CD4-positive, alpha-beta T cell (primary cell): ENCODE data around the gene F5. TPM values are rescaled to one million over a fixed set of nuclear protein-coding genes. Genes with fewer than 3 reads are reported as not detected.

Source experiments
- ATAC-seq: fragments of 200-7000 bp; cut with Tn5 transposase; one replicate; pipeline ENCODE4 v1.10.0; 2022; ENCODE audit warnings: mild to moderate bottlenecking; ENCODE audit not compliant: poor library complexity
- CTCF ChIA-PET: fragments of 350-600 bp; sonication (Branson Sonifier 250); formaldehyde crosslinking; loops from one replicate; lab custom pipeline; 2021; ENCODE audit warnings: antibody characterized with exemption, inconsistent platforms; lab: Charles Lee
- POLR2A ChIA-PET: fragments of 350-600 bp; sonication (Branson Sonifier 250); formaldehyde crosslinking; loops from one replicate; lab custom pipeline; 2021; ENCODE audit warnings: antibody characterized with exemption, inconsistent platforms; lab: Charles Lee
- DNase-seq, 14 experiments: peaks; one replicate each; pipeline ENCODE4 v3.0.0-alpha.2; 2013 to 2020; ENCODE audit warnings: mixed read lengths in 2 of 14
- H3K27ac ChIP-seq, 2 donors: one replicate each; pipeline versions ENCODE4 v1.5.1 to v1.7.0; 2013; ENCODE audit warnings: low read length in 2 of 2, low read depth in 1 of 2, mild to moderate bottlenecking in 1 of 2
- H3K27me3 ChIP-seq, 2 experiments: 1 replicate in 1 of 2; 2 replicates in 1 of 2; pipeline versions ENCODE4 v1.6.1 to v1.7.0; 2013; ENCODE audit warnings: low read length in 2 of 2, control low read depth in 1 of 2, mild to moderate bottlenecking in 1 of 2, moderate library complexity in 1 of 2; ENCODE audit not compliant: insufficient read depth in 2 of 2, control insufficient read depth in 1 of 2
- H3K36me3 ChIP-seq: one replicate; pipeline ENCODE4 v1.6.1; 2013; ENCODE audit warnings: low read length, control low read depth; ENCODE audit not compliant: insufficient read depth
- H3K4me1 ChIP-seq: one replicate; pipeline ENCODE4 v1.6.1; 2013; ENCODE audit warnings: low read length, control low read depth; ENCODE audit not compliant: insufficient read depth
- H3K4me3 ChIP-seq: one replicate; pipeline ENCODE4 v1.5.1; 2013; ENCODE audit warnings: mild to moderate bottlenecking, low read length, moderate library complexity
- H3K9me3 ChIP-seq, 2 experiments: 1 replicate in 1 of 2; 2 replicates in 1 of 2; pipeline versions ENCODE4 v1.6.1 to v1.7.0; 2013; ENCODE audit warnings: low read length in 2 of 2, mild to moderate bottlenecking in 2 of 2, control low read depth in 1 of 2, moderate library complexity in 1 of 2; ENCODE audit not compliant: control insufficient read depth in 1 of 2, insufficient read depth in 1 of 2
- H3K27ac Mint-ChIP-seq: one replicate; pipeline ENCODE4 v1.8.0; 2020; ENCODE audit warnings: mixed read lengths
- H3K27me3 Mint-ChIP-seq: one replicate; pipeline ENCODE4 v1.8.0; 2021; ENCODE audit warnings: mixed read lengths
- H3K36me3 Mint-ChIP-seq: one replicate; pipeline ENCODE4 v1.8.0; 2021; ENCODE audit warnings: low read depth, mixed read lengths
- H3K4me1 Mint-ChIP-seq: one replicate; pipeline ENCODE4 v1.8.0; 2021; ENCODE audit warnings: low read depth, mixed read lengths
- H3K4me3 Mint-ChIP-seq: one replicate; pipeline ENCODE4 v1.8.0; 2020; ENCODE audit warnings: mild to moderate bottlenecking, mixed read lengths
- H3K9me3 Mint-ChIP-seq: one replicate; pipeline ENCODE4 v1.8.0; 2020; ENCODE audit warnings: mixed read lengths
- intact Hi-C, 2 experiments: fragments of 100-400 bp; cut with DNase I in 1 of 2; cut with micrococcal nuclease in 1 of 2; formaldehyde crosslinking; loops; one replicate each; pipeline versions ENCODE4 v1.15.1 to v1.9.0; 2023 to 2025; cut with DNase I, micrococcal nuclease
- total RNA-seq, 174 experiments: library from RNA in 2 of 174; stranded (reverse) in 2 of 174; gene quantifications; one replicate each; pipeline ENCODE4 v1.2.3 and lab custom pipeline; 2021 to 2026
- TF ChIP-seq, protein P1 (sequence below): fragments of 200-600 bp; IDR thresholded peaks from one replicate; pipeline ENCODE4 v1.8.0; 2022; ENCODE audit warnings: antibody characterized with exemption, mild to moderate bottlenecking

Gene F5
- total RNA-seq, 2 experiments from 2014 or later = 5.4 to 6.2 TPM

GRCh38 chr1:169574336-169574735 lies 11.9 kb downstream of the F5 start:
- Mint-ChIP-seq H3K27ac (no peak overlapping the region), H3K4me1 (peaks cover 17% of the 10 kb centered on the region), H3K9me3 (no peaks in the 10 kb centered on the region), H3K27me3 (no peaks in the 10 kb centered on the region), H3K4me3 (no peak overlapping the region), H3K36me3 (peaks cover 11% of the 10 kb centered on the region)
- peaks cover 5% of the 10 kb centered on the region for H3K4me1 ChIP-seq
- TF ChIP-seq, protein P1, sequence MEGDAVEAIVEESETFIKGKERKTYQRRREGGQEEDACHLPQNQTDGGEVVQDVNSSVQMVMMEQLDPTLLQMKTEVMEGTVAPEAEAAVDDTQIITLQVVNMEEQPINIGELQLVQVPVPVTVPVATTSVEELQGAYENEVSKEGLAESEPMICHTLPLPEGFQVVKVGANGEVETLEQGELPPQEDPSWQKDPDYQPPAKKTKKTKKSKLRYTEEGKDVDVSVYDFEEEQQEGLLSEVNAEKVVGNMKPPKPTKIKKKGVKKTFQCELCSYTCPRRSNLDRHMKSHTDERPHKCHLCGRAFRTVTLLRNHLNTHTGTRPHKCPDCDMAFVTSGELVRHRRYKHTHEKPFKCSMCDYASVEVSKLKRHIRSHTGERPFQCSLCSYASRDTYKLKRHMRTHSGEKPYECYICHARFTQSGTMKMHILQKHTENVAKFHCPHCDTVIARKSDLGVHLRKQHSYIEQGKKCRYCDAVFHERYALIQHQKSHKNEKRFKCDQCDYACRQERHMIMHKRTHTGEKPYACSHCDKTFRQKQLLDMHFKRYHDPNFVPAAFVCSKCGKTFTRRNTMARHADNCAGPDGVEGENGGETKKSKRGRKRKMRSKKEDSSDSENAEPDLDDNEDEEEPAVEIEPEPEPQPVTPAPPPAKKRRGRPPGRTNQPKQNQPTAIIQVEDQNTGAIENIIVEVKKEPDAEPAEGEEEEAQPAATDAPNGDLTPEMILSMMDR = no peak
- H3K4me3 ChIP-seq = no peak overlapping the region
- H3K27me3 ChIP-seq = no peaks in the 10 kb centered on the region
- CTCF ChIA-PET = no interaction called here
- no peak for DNase-seq
- POLR2A ChIA-PET = no interaction called here
- intact Hi-C loops = no loop called here
- no peak overlapping the region for H3K27ac ChIP-seq
- H3K36me3 ChIP-seq = no peaks in the 10 kb centered on the region
- H3K9me3 ChIP-seq = no peaks in the 10 kb centered on the region
- ATAC-seq = no peak

GRCh38 chr1:169572187-169572586 lies 14.1 kb downstream of the F5 start:
- no peak overlapping the region for H3K4me3 ChIP-seq
- no peaks in the 10 kb centered on the region for H3K9me3 ChIP-seq
- POLR2A ChIA-PET = no interaction called here
- TF ChIP-seq, protein P1 = no peak
- CTCF ChIA-PET = interaction anchor here (1.2 kb wide), 1 partner anchor 140 kb away, joined by 3 read pairs; no protein-coding TSS in a partner anchor
- DNase-seq (peak in 3 of 14 experiments; percentile 22 to 47 (median 24)), ATAC-seq (peak; percentile 64)
- H3K36me3 ChIP-seq = no peaks in the 10 kb centered on the region
- peaks cover 11% of the 10 kb centered on the region for H3K36me3 Mint-ChIP-seq
- peaks cover 17% of the 10 kb centered on the region for H3K4me1 Mint-ChIP-seq
- no peaks in the 10 kb centered on the region for H3K9me3 Mint-ChIP-seq
- intact Hi-C loops = no loop called here
- H3K27ac Mint-ChIP-seq = peak overlapping the region; percentile 57
- H3K27me3 ChIP-seq = no peaks in the 10 kb centered on the region
- no peak overlapping the region for H3K4me3 Mint-ChIP-seq
- no peak overlapping the region for H3K27ac ChIP-seq
- H3K27me3 Mint-ChIP-seq = no peaks in the 10 kb centered on the region
- H3K4me1 ChIP-seq = peaks cover 5% of the 10 kb centered on the region

GRCh38 chr1:169571450-169571849 lies 14.8 kb downstream of the F5 start:
- Histone ChIP-seq H3K27ac (no peak overlapping the region), H3K27me3 (no peaks in the 10 kb centered on the region), H3K36me3 (no peaks in the 10 kb centered on the region), H3K4me1 (peaks cover 5% of the 10 kb centered on the region), H3K4me3 (no peak overlapping the region), H3K9me3 (no peaks in the 10 kb centered on the region)
- H3K27me3 Mint-ChIP-seq = no peaks in the 10 kb centered on the region
- peak in 2 of 14 experiments; percentile 29 to 52 for DNase-seq
- no peak overlapping the region for H3K4me3 Mint-ChIP-seq
- intact Hi-C loops = no loop called here
- H3K4me1 Mint-ChIP-seq = peaks cover 17% of the 10 kb centered on the region
- TF ChIP-seq, protein P1 = no peak
- ChIA-PET CTCF (no interaction called here), POLR2A (no interaction called here)
- no peaks in the 10 kb centered on the region for H3K9me3 Mint-ChIP-seq
- peak overlapping the region; percentile 57 for H3K27ac Mint-ChIP-seq
- peaks cover 11% of the 10 kb centered on the region for H3K36me3 Mint-ChIP-seq
- ATAC-seq = peak; percentile 70
